Stimulated activated CD8-positive, alpha-beta memory T cell treated with anti-CD3 and anti-CD28 coated beads, Interleukin-4, amount 100 ng/mL, for 24 hours (primary cell): Measurements from ENCODE around the gene PTPN5.
A peak's percentile ranks its signal among the peaks of the same experiment; 100 is the strongest.

Experiments used
- DNase-seq: peaks from one replicate; pipeline ENCODE4 v3.0.0-alpha.2; 2020; ENCODE audit warnings: low read depth

The PTPN5 gene

DNA sequence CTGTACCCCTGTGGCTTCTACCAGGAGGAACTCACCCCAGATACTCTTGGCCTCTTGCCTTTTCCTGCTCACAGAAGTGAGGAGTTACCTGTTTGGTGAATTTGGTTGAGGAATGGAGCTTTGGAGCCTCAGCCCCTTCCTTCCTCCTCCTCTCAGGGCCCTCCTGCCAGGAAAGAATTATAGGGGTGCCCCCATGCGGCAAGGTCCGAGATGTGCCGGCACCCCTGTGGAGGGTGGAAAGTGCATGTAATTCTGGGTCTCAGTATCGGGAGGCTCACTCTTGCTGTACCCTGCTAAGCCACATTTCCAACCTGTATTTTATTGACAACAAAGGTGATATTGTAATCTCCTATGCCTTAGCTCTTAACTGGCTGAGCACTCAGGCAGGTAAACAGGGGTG, 51.9 kb downstream of the PTPN5 start:
- DNase-seq, result no peak

DNA sequence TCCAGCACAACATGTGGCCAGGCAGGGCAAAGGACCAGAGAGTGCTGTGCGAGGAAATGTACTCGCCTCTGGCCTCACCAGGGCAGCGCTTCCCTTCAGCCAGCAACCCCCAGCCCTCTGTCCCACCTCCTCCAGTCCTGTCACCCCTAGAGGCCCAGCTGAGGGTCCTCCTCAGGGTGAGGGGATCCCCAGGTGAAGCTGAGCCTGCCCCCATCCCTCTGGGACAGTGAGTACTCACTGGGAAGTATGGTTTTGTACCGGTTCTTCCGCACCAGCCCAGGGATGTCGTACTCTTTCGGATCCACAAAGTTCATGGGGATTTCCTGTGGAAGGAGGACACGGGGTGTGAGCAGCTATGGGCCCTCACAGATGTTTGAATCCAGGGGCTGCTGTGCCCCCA, 54.0 kb downstream of the PTPN5 start:
- DNase-seq, result no peak

- DNase-seq, result no peak
Measured at GRCh38 chr11:18736590-18737148, 54.9 kb downstream of the PTPN5 start.

DNA sequence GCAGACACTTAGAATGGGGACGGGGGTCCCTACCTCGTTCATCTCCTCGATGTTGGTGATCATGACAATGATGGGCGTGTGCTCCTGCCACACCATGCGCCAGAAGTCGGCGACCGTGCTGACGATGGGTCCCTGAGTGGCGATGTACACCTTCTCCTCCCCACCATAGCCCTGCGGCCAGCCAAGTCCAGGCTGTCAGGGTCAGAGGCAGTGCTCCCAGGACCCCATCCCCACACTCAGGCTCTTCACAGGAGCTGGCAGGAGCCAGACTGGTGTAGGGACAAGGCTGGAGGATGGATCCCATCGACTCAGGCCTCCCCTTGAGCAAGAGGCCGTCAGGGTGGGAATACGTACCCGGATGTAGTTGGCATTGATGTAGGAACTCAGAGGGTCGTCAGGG, 58.4 kb downstream of the PTPN5 start:
- no peak for DNase-seq

DNA sequence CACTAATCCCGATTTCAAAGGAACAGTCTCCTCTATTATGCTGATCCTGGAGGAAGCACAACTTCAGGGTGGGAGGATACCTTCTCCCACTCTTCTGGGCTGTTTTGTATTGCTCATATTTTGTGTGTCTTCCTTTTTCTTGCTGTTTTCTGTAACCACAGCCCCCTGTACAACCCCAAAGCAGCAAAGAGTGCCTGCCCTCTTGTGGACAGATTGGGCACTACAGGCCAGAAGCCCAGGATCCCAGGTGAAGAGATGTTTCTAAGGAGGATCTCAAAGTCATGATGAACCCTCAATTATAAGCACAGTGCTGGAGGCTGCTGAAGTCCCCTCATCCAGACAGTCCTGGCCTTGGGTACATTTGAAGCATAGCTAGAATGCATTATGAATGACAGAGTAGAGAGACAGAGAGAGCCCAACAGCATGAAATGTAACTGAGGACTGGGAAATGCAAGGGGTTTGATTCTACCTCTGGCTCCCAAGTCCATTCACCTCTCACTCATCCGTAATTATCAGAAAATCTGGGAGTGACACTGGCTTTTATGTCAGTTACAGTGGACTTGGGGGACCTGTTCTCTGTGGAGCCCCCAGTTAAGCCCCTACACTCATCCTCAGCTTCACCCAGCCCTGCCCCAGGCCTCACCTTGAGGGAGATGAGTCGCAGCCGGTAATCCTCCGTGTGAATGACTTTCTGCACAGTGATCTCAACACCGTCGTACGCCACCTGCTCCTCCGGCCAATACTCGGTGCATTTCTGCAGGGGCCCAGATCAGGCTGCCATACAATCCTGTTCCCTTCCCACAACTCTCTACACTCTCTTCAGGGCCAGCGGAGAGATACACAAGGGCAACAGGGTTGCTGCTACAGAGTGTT, 59.4 kb downstream of the PTPN5 start:
- peak; percentile 53 for DNase-seq

- DNase-seq, result no peak
Measured at GRCh38 chr11:18731441-18731840, 60.2 kb downstream of the PTPN5 start.

GRCh38 chr11:18730020-18730419, 61.6 kb downstream of the PTPN5 start:
- DNase-seq, result no peak

- DNase-seq, result no peak
Measured at GRCh38 chr11:18729426-18729825, 62.2 kb downstream of the PTPN5 start.

DNA sequence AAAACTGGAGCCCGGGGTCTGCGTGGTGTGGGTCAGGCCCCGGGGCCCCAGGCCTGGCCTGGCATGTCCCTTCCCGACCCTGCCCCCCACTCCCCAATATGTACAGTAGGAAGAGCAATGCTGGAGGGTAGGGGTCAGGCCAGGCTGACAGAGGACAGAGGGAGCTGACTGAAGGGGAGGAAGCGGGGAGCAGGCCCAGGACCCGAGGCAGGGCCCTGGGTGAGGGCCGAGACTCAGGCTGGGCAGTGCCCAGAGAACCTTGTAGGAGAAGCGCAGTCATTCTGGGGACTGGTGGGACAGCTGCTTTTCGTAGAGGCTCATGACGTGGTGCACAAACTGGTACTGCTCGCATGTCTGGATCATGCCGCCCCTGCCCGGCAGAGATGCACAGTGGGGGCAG, 62.9 kb downstream of the PTPN5 start:
- DNase-seq, result no peak

DNA sequence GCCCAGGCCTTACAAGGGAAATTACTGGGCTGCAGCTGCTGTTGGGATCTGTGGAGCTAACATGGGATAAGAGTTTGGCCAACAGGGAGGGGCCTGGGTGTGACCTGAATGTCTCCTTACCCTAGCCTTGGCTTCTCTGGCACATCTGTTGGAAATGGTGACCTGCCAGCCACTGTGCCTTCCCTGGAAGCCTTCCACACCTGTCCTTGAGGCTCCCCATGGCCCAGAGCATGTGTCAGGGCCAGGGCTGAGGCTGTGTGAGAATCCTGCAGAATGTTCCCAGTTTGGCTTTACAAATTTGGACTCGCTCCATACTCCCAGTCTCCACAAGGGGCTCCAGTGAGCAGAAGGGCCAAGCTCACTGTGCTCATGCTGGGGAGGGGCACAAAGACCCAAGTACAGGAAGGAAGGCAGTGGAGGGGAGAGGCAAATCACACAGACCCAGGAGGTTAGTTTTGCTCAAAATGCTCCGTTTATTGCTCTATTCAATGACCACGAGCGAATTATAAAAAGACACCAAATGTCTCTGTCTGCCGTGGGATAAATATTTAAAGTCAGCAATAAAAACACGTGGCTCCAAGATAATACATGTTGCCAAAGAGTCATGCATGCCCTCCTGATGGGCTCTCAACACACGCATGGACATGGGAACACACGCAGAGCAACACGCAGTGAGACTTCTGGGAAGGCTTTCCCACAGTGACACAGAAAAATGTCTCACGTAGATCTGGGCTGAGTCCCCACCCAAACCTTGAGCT, 63.9 kb downstream of the PTPN5 start:
- peak; percentile 19 for DNase-seq

GRCh38 chr11:18726040-18726439, 65.6 kb downstream of the PTPN5 start, which contains the start of gene IGSF22:
IGSF22 (minus strand) TSS chr11:18726188; CDS start chr11:18724236, 1,952 bp downstream.
- no peak for DNase-seq

DNA sequence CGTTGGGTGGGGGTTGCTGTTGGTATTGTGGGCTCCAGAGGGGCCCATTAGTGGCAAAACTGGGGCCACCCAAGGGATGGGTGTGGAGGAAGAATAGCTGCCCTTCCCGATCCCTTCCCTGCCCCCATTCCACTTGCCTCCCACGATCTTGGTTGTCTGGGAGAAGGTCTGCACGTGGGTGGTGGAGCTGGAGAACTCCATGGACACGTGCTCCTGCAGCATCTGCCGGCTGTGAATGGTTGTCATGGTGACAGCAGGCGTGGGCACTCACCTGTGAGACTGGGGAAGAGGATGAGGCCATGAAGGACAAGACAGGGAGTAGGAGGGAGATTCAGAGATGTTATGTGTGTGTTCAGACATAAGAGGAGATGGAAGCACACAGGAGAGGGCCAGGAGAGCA, 67.6 kb downstream of the PTPN5 start:
- DNase-seq, result no peak

DNA sequence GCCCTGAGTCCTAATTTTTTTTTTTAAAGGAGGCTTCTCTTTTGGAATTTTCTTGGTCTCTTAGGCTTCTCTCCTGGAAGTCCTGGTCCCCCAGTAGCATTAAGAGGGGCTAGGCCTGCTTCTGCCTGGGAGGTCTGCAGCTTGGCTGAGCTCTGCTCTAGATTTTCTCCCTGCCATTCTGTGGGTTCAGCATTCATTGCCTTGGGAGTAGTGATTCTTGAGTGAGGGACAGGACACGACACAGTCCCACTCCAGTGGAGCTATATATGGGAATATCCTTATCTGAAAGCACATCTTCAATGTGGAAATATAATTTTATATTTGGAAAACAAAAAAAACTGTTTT, 69.3 kb downstream of the PTPN5 start:
- DNase-seq, result no peak

GRCh38 chr11:18721561-18722292, 69.9 kb downstream of the PTPN5 start:
- DNase-seq, result no peak

- peak; percentile 78 for DNase-seq
Measured at GRCh38 chr11:18720808-18721560, 70.6 kb downstream of the PTPN5 start.

DNA sequence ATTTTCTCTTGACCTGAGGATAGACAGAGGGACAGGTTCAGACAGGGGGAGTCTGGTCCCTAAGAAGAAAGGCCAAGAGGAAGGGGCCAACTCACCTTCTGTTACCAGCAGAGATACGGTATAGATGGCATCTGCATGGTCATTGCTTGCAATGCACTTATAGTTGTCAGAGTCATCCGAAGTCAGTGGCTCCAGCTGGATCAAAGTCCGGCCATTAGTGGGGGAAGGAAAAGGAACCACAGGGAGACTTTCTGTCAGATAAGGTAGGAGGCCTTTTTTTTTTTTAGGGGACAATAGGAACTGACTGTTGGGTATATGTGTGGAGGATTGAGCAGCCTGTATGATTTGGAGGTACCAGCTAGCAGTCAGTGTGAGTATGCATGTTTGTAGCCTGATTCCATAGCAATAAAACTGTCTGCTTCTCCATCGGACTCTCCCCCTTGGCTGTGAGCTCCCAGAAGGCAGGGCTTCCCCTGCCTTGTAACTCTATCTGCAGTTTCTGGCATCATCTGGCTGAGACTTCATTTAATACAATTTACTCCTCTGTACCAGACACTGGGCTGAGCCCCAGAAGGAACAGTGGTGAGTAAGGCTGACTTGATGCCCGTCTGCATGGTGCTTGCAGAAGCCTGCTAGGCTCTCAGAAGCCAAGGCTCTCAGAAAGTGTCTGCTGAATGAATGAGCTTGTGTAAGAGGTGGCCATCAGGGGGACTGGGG, 71.3 kb downstream of the PTPN5 start:
- DNase-seq, result no peak

DNA sequence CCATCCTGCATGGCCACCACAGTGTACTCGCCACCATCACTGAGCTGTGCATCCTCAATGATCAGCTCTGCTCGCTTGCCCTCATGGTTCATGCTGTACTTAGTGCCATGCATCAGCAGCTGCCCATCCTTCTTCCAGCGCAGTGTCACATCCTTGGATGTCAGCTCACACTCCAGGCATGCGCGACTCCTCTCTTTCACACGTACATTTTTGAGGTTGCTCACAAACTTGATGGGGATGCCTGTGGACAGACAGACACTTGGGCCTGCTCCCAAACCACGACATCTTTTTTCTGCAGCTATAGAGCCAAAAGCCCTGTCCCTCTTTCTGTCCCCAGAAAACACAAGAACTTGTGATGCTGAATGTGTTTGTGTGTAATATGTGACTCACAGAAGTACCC, 76.1 kb downstream of the PTPN5 start:
- DNase-seq, result no peak

DNA sequence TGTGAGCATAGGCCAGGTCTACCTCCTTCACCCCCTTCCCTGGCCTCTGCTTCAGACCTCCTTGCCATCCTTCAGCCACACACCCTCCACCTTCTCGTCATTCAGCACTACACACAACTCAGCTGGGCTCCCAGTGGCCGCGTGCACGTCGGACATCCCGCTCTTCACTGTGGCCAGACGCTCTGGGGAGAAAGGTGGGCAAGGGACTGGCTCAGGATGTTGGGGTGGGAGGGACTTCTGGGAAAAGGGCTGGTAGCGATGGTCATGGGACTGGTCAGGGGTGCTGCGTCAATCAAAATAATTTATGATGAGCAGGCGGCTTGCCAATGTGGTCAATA, 77.2 kb downstream of the PTPN5 start:
- DNase-seq, result no peak

GRCh38 chr11:18713646-18714442, 77.8 kb downstream of the PTPN5 start:
- no peak for DNase-seq

- no peak for DNase-seq
Measured at GRCh38 chr11:18710545-18710944, 81.1 kb downstream of the PTPN5 start.
